OCI-LY3 (cell line): Measurements from ENCODE around the gene FGD4.

Source experiments
- EZH2phosphoT487 ChIP-seq: fragments of 200-600 bp; shearing (Covaris generic); IDR thresholded peaks from 2 replicates; pipeline ENCODE4 v1.6.1; 2018; ENCODE audit warnings: antibody characterized with exemption, mixed run types, low read depth
- TF ChIP-seq, protein P1 (sequence below): fragments of 200-600, 300-600 bp; sonication (generic); IDR thresholded peaks from 2 replicates; pipeline ENCODE4 v1.5.1; 2014; ENCODE audit warnings: antibody characterized with exemption, low read length, low read depth

DNA sequence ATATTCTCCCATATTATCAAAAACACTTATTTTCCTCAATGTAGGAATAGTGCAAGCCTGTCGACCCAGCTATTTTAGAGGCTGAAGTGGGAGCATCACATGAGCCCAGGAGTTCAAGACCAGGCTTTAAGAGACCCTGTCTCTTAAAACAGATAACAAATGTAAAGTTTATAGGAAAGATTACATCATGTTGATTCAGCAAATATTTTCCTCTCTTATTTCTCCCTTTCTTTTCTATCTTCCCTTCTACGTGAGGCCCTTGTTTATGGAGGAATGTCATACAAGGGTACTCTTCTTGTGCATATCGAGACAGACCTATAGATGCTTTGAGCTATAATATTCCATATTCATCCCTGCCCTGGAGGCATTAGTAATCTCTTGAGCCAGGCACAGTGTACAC lies 36.5 kb upstream of the FGD4 start:
- TF ChIP-seq, protein P1, sequence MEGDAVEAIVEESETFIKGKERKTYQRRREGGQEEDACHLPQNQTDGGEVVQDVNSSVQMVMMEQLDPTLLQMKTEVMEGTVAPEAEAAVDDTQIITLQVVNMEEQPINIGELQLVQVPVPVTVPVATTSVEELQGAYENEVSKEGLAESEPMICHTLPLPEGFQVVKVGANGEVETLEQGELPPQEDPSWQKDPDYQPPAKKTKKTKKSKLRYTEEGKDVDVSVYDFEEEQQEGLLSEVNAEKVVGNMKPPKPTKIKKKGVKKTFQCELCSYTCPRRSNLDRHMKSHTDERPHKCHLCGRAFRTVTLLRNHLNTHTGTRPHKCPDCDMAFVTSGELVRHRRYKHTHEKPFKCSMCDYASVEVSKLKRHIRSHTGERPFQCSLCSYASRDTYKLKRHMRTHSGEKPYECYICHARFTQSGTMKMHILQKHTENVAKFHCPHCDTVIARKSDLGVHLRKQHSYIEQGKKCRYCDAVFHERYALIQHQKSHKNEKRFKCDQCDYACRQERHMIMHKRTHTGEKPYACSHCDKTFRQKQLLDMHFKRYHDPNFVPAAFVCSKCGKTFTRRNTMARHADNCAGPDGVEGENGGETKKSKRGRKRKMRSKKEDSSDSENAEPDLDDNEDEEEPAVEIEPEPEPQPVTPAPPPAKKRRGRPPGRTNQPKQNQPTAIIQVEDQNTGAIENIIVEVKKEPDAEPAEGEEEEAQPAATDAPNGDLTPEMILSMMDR: no peak
- no peak for TF ChIP-seq EZH2phosphoT487
